Measurements from ENCODE around the gene CCN2. TPM values are rescaled to one million over a fixed set of nuclear protein-coding genes. Genes with fewer than 3 reads are reported as not detected.

CCN2 gene
- total RNA-seq, 2 donors from 2014 or later, result 194 to 230 TPM

DNA sequence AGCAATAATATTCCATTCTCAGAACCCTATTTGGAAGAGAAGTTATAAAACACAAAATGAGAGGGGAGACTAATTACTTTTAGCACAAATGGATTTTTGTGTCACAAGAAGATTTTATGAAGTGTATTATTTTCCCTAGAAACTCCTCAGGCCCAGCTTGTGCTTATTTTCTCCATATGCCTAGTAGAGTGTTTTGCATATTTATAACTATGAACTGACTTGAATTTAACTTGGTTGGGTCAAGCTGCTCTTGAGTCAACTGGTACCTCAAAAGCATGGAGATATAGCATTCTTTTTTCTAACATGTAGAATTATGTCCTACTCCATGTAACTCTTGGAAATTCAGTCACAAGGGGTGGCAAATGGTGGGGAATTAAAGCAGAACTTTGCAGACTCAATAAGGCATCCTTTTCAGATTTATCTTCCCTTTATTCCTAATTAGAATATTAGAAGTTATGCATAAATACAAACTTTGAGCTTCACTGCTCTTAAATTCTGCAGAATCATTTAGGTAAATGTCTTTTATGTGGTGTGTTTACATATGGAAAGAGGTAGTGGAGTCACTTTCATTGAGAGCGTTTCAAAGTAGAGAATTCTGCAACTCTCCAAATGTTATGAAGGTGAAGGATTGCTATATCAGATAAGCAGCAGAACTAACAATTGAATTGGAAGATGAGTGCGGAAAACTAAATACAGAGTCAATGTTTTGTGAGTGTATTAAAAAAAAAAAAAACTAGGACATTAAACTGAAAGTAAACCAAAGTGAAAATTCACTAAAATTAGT, 19.1 kb upstream of the CCN2 start:
- intact Hi-C loops (cut with DNase I), result no loop called here
- ATAC-seq (no peak), DNase-seq (no peak)

DNA sequence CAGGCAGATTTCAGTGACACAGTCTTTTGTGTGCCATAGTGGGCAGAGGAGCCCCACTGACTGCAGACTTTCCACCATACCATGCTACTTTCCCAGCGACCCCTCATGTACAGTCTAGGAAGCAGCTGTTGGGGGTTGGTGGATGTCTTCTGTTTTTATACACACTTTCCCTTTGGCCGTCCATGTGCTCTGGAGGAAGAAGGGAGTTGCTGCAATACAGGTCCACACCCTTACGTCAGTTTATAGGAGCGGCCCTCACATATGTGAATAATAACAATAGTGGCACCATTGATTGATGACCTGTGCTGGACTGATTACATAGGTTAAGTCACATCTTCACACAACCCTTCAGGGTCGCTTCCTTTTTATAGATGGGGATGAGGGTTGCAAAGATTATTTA, 17.5 kb upstream of the CCN2 start:
- no peak for DNase-seq
- ATAC-seq, result no peak
- intact Hi-C loops (cut with DNase I), result no loop called here

DNA sequence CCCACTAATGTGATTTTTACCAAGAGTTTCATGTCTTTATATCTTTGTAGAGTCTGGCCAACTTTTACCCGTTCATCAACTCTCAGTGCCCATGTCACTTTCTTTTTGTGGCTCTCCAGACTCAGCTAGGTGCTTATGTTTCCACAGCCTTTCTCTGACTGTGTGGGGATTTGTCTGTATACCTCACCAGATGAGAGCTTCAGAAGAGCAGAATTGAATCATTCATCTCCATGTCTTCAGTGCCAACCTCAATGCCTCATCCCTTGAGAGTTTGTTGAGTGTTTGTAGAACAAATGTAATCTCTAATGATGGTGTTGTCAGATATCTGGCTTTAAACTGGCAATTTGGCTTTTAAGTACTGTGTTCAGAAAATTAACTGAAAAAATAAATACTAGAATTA, 16.8 kb upstream of the CCN2 start:
- intact Hi-C loops (cut with DNase I), result no loop called here
- DNase-seq (no peak), ATAC-seq (peak in 1 of 2 donors; percentile 87)

DNA sequence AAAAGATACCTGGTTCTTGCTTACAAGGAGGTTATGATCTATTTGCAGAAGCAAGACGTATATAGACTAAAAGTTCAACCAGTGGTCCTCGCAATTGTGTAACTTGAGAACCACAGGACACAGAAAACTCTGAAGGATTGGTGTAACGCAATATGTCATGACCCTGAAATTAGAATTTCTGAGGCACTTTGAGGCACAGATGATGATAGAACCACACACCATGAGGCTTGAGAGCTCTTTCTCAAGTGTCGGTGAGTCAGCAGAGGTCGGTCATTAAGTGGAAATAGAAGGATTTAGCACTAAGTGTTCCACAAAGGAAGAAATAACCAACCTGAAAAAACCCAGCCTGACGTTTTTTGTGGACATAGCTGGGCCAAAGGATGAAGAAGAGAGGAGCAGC, 15.3 kb upstream of the CCN2 start:
- intact Hi-C loops (cut with DNase I), result no loop called here
- ATAC-seq (no peak), DNase-seq (no peak)

DNA sequence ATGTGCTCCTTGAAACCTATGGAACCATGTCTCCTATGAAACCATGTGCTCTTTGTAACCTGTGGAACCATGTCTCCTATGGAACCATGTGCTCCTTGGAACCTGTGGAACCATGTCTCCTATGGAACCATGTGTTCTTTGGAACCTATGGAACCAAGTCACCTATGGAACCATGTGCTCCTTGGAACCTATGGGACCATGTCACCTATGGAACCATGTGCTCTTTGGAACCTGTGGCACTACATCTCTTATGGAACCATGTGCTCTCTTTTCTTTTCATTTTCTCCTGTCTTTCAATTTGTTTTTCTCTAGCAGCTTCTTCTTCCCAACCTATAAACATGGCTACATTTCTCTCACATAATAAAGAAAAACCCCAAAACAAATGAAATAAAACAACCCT, 11.9 kb upstream of the CCN2 start:
- intact Hi-C loops (cut with DNase I), result no loop called here
- no peak for ATAC-seq

DNA sequence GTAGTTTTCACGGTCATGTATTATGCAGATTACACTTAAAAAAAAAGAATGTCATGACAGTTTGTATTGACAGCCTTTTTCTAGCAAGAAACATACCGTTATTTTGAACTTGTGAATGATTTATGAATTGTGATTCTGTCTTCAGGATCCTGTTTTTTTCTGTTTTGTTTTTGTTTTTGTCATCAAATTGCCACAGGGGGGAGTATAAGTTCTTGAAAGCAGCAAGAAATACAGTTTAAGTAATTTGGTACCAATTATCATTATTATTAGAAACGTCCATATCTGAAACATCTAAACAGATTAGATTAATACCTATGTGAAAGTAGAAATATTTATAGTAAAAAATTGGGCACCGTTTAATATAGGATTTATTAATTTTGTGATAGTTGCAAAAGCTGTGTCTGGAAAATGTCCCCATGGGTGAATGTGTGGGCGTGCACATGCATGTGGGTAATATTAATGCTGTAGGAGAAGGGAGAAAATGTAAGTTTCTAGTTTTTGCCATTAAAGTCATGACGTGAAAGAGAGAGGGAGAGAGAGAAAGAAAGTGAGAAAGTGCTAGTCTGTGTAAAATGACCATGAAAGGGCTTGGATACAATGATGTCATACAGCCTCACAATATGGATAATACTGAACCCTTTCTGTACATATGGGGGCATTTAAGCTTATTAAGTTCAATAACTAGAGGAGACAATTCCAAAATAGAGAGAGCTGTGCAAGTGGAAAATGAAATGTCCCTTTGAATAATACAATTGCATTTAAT, 9.4 kb upstream of the CCN2 start:
- DNase-seq (no peak), ATAC-seq (no peak)
- intact Hi-C loops (cut with DNase I), result no loop called here

More for the DNA sequence above, 11.9 kb upstream of the CCN2 start:
- DNase-seq, result no peak

GRCh38 chr6:131958542-131959470, 7.6 kb upstream of the CCN2 start:
- no peak for DNase-seq
- ATAC-seq, result no peak
- intact Hi-C loops (cut with DNase I), result loop anchor here (10.0 kb wide), 2 partner anchors 106 to 176 kb away; no protein-coding TSS in a partner anchor

GRCh38 chr6:131958095-131958494, 6.9 kb upstream of the CCN2 start:
- no peak for DNase-seq
- intact Hi-C loops (cut with DNase I), result loop anchor here (10.0 kb wide), 2 partner anchors 107 to 177 kb away; no protein-coding TSS in a partner anchor
- ATAC-seq, result no peak

GRCh38 chr6:131955876-131956275, 4.7 kb upstream of the CCN2 start:
- DNase-seq, result no peak
- intact Hi-C loops (cut with DNase I), result loop anchor here (10.0 kb wide), 2 partner anchors 109 to 179 kb away; no protein-coding TSS in a partner anchor

GRCh38 chr6:131955192-131955591, 4.0 kb upstream of the CCN2 start:
- intact Hi-C loops (cut with DNase I), result loop anchor here (10.0 kb wide), 2 partner anchors 110 to 180 kb away; no protein-coding TSS in a partner anchor
- DNase-seq (no peak), ATAC-seq (no peak)

More at GRCh38 chr6:131955876-131956275, 4.7 kb upstream of the CCN2 start:
- no peak for ATAC-seq

DNA sequence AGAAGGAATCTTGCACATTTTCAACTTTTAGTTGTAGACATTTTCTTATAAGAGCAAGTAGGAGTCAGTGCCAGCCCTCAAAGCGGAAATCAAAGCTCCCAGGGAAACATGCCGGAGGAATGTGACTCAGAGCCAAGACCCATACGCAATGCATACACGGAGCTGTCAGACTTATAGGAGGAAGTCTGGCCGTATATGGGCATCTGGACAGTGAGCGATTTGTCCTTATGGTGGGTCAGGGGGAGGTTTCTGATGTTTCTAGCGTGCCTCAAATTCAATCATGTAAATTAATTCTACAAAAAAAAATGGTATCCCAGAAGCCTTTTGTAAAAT, 3.6 kb upstream of the CCN2 start:
- ATAC-seq (peak in 1 of 2 donors; percentile 13), DNase-seq (peak; percentile 56)
- intact Hi-C loops (cut with DNase I), result loop anchor here (5.0 to 10.0 kb wide), 3 partner anchors 110 to 180 kb away; no protein-coding TSS in a partner anchor

DNA sequence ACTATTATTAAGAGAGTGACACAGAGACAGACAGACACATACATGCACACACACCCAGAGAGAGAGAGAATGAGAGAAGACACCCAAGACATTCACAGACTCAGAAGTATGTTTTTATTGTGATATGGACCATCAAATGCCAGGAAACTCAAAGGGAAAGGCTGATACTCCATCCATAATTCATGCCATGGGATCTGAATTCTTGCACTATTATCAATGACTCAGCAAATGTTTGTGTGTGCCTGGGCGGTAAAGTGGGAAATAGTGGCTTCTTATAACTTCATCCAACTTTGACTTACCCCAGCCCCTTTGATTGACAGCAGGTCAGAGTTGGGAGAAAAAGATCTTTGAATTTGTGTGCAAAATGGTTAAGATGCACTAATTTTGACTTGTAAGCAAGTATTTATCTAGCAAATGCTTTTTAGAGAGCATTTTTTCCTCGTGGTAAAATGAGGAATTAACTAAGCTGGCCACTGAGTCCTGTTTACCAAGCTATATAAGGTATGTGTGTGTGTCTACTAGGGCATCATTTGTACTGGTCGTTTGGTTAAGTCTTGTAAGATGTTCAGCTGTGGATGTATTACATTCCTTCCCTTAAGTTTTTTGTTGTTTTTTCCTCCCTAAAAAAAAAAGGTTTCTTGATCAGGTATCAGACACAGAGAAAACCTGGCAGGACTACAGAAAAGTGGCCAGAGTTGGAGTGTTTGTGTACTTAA, 3.0 kb upstream of the CCN2 start:
- ATAC-seq, result no peak
- intact Hi-C loops (cut with DNase I), result loop anchor here (5.0 to 10.0 kb wide), 3 partner anchors 111 to 181 kb away; no protein-coding TSS in a partner anchor
- DNase-seq, result no peak

GRCh38 chr6:131952886-131953509, 1.8 kb upstream of the CCN2 start:
- DNase-seq (no peak), ATAC-seq (no peak)
- intact Hi-C loops (cut with DNase I), result loop anchor here (5.0 to 10.0 kb wide), 3 partner anchors 112 to 182 kb away; no protein-coding TSS in a partner anchor

GRCh38 chr6:131951576-131952230, 531 bp upstream of the CCN2 start:
- intact Hi-C loops (cut with DNase I), result loop anchor here (2.0 to 10.0 kb wide), 4 partner anchors 113 to 209 kb away; no protein-coding TSS in a partner anchor
- DNase-seq (no peak), ATAC-seq (no peak)

- peak; percentile 78 for DNase-seq
- peak; percentile 68 to 78 for ATAC-seq
- intact Hi-C loops (cut with DNase I), result loop anchor here (2.0 to 10.0 kb wide), 4 partner anchors 115 to 211 kb away; no protein-coding TSS in a partner anchor
Measured at GRCh38 chr6:131949909-131950766, 1.0 kb downstream of the CCN2 start.

DNA sequence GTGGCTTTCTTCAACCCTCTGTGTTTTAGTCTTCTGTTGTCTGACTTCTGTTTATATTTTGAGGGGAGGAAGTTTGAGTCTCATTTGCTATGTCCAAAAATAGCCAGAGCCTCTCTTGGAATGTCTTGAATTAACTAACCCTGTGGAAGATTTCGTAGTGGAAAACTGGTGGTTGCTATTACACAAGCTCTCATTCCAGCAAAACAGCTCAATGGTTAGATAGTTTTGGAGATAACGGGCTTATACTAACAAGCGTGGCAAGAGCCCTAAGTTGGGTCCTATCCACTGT, 1.6 kb downstream of the CCN2 start:
- intact Hi-C loops (cut with DNase I), result no loop called here
- DNase-seq (no peak), ATAC-seq (peak; percentile 6 to 14)

Measured in left cardiac atrium (tissue), 4 donors.